ENCODE results near the gene CHCHD2.
"Not testable (repeated sequence)": the region's sequence is repeated elsewhere in the genome, so short reads cannot be mapped to it uniquely, and the experiment has no call there.

The CHCHD2 gene

DNA sequence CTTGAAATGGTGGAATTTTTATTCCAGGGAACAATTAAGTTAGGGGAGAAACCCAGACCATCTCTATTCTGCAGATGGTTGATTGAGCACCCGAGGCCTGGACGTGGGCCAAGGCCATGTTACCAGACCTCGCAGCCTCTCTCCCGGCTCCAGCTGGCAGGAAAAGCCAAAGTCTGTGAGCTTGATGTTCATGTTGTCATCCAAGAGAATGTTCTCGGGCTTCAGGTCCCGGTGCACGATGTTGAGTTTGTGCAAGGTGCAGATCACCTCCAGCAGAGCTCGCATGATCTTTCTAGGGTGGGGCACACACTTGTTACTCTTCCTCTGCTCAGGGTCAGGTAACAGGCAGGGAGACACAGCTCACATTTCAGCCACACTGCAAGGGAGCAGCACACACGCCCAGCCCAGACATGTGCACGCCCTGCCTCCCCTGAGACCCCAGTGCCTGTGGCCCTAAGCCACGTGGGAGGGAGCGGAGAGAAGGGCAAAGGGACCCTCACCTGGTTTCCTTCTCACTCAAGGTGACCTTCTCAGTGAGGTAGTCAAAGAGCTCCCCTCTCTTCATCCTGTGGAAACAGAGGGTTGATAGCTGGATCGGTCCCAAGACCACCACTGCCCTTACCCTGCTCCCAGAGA lies 23.0 kb downstream of the CHCHD2 start:
- no peak for DNase-seq (ENCODE audit: low read depth in 1 of 2, low spot score in 1 of 2)

DNA sequence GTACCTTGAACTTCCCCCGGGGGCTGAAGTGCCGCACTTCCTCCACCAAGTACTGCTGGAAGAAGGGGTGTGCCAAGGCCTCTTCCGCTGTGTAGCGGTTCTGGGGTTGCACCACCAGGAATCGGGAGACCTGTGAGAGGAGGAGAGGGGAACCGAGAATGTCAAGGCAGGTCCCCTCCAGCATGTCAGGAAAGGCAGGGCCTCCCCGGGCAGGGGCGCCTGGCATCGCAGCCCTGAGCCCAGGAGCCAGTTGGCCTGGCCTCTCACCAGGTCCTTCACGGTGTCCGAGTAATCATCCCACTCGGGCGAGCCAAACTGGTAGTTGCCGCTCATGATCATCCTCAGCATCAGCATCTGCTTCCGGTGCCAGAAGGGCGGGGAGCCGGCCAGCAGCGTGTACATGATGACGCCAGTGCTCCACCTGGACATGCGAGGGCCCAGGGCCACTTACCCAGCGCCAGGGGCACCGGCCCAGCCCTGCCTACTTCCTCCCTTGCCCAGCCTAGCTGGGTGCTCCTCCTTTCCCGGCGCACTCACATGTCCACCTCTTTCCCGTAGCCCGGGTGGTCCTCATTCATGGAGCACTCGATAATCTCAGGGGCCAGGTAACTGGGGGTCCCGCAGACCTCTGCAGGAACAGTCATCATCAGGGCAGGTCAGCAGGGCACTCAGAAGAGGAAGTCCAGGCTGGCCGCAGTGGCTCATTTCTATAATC lies 24.5 kb downstream of the CHCHD2 start:
- no peak for DNase-seq (ENCODE audit: low read depth in 1 of 2, low spot score in 1 of 2)

DNA sequence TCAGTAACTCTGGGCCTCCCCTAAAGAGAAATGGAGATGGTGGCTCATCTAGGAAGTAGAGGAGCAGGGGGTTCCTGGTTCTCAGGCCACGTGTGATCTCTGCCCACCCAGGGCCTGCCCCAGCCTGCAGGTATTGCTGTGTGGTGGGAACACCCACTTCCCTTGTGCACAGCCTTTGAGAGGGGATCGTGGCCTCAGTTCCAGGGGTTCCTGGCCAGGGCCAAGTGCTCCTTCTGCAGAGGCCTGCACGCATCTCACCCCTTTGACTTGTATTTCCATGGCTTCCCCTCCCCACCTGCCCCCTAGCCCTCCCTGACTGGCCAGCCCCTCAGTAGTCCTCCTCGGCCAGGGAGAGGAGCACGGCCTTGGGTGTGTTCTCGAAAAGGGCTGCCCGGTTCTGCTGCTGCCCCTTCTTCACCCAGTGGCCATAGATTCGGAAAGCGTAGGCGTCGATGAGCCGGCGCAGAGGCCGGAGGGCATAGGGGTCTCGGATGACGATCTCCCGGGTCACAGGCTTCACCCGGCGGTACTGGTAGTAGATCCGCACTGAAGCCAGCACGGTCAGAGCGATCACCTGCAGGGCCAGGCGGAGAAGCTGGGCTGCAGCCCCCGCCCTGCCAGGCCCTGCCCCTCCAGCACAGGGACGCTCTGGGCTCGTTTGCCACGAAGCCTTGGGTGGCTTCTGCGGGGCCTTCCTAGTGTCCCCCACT lies 25.4 kb downstream of the CHCHD2 start:
- DNase-seq (ENCODE audit: low read depth in 1 of 2, low spot score in 1 of 2): not testable (repeated sequence)

DNA sequence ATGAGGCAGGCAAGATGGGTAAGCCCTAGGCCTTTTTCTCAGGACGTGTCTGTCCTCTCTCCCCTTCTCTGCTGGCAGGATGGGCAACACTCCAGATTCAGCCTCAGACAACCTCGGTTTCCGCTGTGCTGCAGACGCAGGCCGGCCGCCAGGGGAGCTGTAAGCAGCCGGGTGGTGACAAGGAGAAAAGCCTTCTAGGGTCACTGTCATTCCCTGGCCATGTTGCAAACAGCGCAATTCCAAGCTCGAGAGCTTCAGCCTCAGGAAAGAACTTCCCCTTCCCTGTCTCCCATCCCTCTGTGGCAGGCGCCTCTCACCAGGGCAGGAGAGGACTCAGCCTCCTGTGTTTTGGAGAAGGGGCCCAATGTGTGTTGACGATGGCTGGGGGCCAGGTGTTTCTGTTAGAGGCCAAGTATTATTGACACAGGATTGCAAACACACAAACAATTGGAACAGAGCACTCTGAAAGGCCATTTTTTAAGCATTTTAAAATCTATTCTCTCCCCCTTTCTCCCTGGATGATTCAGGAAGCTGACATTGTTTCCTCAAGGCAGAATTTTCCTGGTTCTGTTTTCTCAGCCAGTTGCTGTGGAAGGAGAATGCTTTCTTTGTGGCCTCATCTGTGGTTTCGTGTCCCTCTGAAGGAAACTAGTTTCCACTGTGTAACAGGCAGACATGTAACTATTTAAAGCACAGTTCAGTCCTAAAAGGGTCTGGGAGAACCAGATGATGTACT lies 26.7 kb downstream of the CHCHD2 start:
- no peak for DNase-seq (ENCODE audit: low read depth in 1 of 2, low spot score in 1 of 2)

DNA sequence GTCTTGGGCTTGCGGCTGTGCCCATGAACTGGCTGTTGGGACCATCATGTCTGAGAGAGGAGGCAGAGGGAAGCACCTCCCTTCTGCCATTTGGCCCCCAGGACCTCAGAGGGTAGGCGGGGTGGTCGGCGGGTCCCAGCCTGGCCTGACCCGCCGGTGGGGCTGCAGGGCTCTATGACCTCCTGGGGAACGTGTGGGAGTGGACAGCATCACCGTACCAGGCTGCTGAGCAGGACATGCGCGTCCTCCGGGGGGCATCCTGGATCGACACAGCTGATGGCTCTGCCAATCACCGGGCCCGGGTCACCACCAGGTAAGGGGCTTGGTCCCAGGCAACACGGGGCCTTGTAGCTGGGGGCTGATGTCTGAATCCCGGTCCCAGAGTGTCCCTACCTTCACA lies 28.1 kb downstream of the CHCHD2 start:
- no peak for DNase-seq (ENCODE audit: low read depth in 1 of 2, low spot score in 1 of 2)

DNA sequence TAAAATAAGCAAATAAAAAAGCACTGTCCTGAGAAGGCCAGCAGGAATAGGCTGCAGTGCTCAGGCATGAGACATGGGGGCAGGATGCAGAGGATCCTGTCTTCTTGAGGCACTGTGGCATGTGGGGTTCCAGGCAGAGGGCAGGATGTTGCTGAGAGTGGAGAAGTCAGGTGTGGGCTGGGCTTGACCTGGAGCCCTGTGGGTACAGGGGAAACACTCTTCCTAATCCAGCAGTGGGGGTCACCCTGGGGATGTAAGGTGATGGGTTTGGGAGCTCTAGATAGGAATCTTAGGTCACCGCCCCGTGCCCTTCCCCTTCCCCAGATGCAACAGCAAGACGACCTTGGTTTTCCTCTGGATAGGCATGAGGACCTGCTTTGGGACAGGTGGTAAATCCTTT lies 28.6 kb downstream of the CHCHD2 start:
- DNase-seq (ENCODE audit: low read depth in 1 of 2, low spot score in 1 of 2): no peak

DNA sequence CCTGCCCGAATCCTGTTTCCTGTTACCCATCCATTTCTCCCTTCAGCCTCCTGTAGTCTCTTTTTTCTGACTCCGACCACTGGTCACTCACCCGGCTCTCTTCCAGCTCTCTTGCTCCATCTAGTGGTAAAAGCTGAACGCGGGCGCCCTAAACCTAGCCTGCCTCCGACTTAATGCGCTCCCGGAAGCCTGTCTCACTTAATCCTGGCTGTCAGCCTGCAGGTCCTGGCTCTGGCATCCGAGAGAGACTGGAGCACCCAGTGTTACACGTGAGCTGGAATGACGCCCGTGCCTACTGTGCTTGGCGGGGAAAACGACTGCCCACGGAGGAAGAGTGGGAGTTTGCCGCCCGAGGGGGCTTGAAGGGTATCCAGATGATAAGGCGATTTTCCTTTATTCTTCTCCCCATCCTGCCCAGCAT lies 31.9 kb downstream of the CHCHD2 start:
- DNase-seq (ENCODE audit: low read depth in 1 of 2, low spot score in 1 of 2): peak; percentile 32 to 47

DNA sequence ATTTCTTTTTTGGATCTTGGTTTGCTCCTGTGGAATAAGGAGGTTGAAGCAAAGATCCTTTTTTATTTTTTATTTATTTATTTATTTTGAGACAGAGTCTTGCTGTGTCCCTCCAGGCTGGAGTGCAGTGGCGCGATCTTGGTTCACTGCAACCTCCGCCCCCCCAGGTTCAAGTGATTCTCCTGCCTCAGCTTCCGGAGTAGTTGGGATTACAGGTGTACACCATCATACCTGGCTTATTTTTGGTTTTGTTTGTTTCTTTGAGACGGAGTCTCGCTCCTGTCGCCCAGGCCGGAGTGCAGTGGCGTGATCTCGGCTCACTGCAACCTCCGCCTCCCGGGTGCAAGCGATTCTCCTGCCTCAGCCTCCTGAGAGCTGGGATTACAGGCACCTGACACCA lies 39.9 kb downstream of the CHCHD2 start:
- not testable (repeated sequence) for DNase-seq (ENCODE audit: low read depth in 1 of 2, low spot score in 1 of 2)

DNA sequence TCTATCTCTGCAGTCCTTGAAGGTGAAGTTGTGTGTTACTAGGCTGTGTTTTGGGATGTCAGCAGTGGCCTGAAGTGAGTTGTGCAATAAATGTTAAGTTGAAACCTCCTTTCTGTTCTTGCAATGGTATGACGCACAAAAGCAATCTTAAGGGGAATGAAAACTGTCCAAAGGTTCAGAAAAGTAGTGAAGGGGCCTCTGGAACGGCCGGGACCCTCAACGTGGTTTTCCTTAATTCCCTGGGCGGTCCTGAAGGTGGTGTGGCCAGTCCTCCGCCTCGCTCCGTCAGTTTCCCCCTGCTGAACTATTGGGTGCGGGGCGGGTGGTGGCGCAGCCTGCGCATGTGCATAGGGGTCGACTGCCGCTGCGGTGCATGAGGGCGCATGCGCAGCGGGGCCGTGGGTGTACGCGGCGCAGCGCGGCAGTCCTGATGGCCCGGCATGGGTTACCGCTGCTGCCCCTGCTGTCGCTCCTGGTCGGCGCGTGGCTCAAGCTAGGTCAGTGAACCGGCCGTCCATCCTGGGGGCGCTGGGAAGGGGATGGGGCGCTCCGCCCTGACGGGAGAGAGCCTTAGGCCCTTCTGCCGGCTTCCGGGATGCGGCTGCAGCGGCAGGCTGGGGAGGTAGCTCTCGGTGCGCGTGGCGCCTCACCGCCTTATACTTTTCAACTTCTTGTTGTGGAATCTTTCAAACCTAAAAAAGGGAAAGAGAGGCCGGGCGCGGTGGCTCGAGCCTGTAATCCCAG lies 42.2 kb downstream of the CHCHD2 start, which contains the start of gene SUMF2:
Gene SUMF2 (plus strand): TSS at position 405 of the 744 bp plus-strand sequence. CDS start 26 bp downstream, at position 431.
- peak; percentile 76 to 85 for DNase-seq (ENCODE audit: low read depth in 1 of 2, low spot score in 1 of 2)

DNA sequence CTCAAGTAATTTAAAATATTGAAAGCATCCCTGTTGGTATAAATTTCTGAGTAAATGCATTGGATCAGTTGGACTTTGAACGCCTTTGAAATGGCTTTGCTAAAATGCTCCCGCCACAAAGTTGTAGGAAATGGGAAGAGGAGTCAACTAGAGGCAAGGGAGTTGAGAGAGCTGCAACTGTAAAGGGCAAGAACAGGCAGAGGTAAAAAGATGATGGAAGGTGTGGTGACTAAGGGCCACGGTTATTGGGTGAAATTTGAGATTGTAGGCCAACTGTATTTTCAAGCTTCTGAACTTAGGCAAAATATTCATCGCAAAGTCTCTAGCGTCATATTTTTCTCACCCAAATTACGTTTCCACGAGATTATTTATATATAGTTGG lies 42.8 kb downstream of the CHCHD2 start:
- DNase-seq (ENCODE audit: low read depth in 1 of 2, low spot score in 1 of 2): no peak

DNA sequence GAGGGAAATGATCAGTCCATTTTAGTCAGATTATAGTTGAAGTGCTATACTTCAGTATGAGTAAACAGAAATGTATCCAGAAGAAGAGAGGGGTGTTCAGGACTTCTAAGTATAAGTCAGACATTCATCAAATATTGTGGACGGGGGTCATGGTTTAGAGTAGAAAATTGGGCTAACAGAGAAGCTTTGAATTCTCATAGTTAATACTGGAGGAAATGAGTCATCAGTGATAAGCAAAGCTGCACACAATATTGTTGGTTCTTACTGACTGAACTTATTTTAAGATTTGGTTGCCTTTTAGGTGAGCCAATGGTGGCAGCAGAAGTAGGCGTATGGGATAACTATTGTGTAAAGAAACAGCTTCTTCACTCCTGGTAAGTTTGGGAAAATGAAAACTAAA lies 43.9 kb downstream of the CHCHD2 start:
- DNase-seq (ENCODE audit: low read depth in 1 of 2, low spot score in 1 of 2): no peak

DNA sequence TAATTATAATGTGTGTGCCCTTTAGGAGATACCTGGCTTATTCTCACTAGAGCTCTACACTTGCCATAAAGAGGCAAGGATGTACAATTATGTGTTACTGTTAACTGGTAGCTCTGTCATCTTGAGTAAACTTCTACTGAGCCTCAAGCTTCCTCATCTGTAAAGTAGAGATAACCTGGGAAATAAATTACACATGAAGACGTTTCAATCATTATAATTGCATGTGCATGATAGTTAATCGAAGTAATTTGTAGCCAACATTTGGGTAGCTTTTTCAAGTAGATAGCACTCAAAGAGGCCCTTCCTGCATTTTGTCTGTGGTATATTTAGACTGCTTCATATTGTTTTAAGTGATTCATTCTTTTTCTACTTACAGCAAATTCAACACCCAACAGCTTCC lies 52.3 kb downstream of the CHCHD2 start:
- DNase-seq (ENCODE audit: low read depth in 1 of 2, low spot score in 1 of 2): no peak

DNA sequence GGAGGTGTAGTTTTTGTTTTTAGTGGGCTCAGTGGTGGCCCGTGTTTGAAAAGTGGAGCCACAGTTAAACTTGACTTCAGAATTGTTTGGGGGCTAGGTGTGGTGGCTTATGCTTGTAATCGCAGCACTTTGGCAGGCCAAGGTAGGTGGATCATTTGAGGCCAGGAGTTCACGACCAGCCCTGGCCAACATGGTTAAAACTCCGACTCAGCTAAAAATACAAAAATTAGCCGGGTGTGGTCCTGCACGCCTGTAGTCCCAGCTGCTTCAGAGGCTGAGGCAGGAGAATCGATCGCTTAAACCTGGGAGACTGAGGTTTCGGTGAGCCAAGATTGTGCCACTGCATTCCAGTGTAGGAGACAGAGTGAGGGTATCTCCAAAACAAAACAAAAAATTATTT lies 52.9 kb downstream of the CHCHD2 start:
- DNase-seq (ENCODE audit: low read depth in 1 of 2, low spot score in 1 of 2): no peak

All from activated T-helper 1 cell treated with anti-CD3 and anti-CD28 coated beads, Interleukin-2, amount 50 U/mL, for 16 hours (primary cell).